Mucosa of descending colon (tissue), 3 donors: ENCODE data around the gene TNRC6A. TPM values are rescaled to one million over a fixed set of nuclear protein-coding genes. Genes with fewer than 3 reads are reported as not detected.
A peak's percentile ranks its signal among the peaks of the same experiment; 100 is the strongest.

Source experiments
- ATAC-seq: fragments of 200-7000 bp; cut with Tn5 transposase; one replicate; pipeline ENCODE4 v1.9.1; 2020; ENCODE audit warnings: mild to moderate bottlenecking, moderate library complexity
- DNase-seq, 3 donors: peaks; one replicate each; pipeline ENCODE4 v3.0.0-alpha.2; 2020
- H3K36me3 ChIP-seq: fragments of 200-600 bp; one replicate; pipeline ENCODE4 v1.8.0; 2021; ENCODE audit warnings: low read depth, mild to moderate bottlenecking
- H3K4me1 ChIP-seq: fragments of 200-600 bp; one replicate; pipeline ENCODE4 v1.8.0; 2021; ENCODE audit warnings: low read depth, mild to moderate bottlenecking
- H3K4me3 ChIP-seq: fragments of 200-600 bp; one replicate; pipeline ENCODE4 v1.8.0; 2021; ENCODE audit warnings: mild to moderate bottlenecking
- H3K9me3 ChIP-seq: fragments of 200-600 bp; one replicate; pipeline ENCODE4 v1.8.0; 2021; ENCODE audit warnings: mild to moderate bottlenecking
- intact Hi-C, 2 donors: fragments of 100-400 bp; cut with DNase I in 1 of 2; cut with micrococcal nuclease in 1 of 2; formaldehyde crosslinking; loops; one replicate each; pipeline versions ENCODE4 v1.11.0 to v1.11.1; 2022; cut with DNase I, micrococcal nuclease
- total RNA-seq, 3 donors: library from RNA; stranded (reverse); fragmentation: NEBNext Ultra II Directional in 2 of 3; extraction: Animal tissue kit (Norgen Biotek cat#: 25700) in 2 of 3; gene quantifications; one replicate each; pipeline versions ENCODE4 v1.2.1 to v1.2.4, GENCODE V29; 2021 to 2023
- TF ChIP-seq, protein P1 (sequence below): fragments of 200-600 bp; IDR thresholded peaks from one replicate; pipeline ENCODE4 v1.8.0; 2022; ENCODE audit warnings: antibody characterized with exemption, mild to moderate bottlenecking
- donor health status: DM: no; HTN: no; CAD: no; lungs with moderate emphysema.
- donor health status: DM: no; HTN: no; CAD: no.
- donor health status: DM: no; HTN: yes; CAD: no.

TNRC6A gene
- total RNA-seq, 3 donors from 2014 or later = 40.5 to 83.7 (median 47.8) TPM

DNA sequence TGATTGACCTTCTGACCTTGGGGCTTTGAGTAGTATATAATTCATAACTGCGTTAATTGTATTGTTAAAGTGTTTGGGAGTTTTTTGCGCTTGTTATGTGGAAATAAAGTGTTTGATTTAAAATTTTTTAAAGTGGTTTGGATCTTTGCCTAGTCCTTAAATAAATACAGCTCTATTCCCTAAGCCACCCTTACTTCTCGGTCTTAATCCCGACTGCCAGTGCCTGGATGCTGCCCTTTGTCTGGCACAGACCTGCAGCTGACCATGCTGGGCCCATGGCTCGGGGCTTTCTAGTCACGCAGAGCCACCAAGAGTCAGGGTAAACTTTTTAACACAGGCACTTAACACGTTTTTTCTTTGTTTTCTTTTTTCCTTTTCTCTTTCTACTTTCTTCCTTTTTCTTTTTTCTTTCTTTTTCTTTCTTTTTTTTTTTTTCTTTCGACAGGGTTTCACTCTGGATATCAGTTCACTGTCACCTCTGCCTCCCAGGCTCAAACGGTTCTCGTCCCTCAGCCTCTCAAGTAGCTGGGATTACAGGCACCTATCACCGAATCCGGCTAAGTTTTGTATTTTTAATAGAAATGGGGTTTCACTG, 96.7 kb downstream of the TNRC6A start:
- DNase-seq = no peak
- TF ChIP-seq, protein P1, sequence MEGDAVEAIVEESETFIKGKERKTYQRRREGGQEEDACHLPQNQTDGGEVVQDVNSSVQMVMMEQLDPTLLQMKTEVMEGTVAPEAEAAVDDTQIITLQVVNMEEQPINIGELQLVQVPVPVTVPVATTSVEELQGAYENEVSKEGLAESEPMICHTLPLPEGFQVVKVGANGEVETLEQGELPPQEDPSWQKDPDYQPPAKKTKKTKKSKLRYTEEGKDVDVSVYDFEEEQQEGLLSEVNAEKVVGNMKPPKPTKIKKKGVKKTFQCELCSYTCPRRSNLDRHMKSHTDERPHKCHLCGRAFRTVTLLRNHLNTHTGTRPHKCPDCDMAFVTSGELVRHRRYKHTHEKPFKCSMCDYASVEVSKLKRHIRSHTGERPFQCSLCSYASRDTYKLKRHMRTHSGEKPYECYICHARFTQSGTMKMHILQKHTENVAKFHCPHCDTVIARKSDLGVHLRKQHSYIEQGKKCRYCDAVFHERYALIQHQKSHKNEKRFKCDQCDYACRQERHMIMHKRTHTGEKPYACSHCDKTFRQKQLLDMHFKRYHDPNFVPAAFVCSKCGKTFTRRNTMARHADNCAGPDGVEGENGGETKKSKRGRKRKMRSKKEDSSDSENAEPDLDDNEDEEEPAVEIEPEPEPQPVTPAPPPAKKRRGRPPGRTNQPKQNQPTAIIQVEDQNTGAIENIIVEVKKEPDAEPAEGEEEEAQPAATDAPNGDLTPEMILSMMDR = no peak
- ATAC-seq = no peak
- no peak overlapping the region for H3K4me3 ChIP-seq
- no peaks in the 10 kb centered on the region for H3K4me1 ChIP-seq
- intact Hi-C loops = no loop called here
- peaks cover 12% of the 10 kb centered on the region for H3K36me3 ChIP-seq
- H3K9me3 ChIP-seq = no peaks in the 10 kb centered on the region

DNA sequence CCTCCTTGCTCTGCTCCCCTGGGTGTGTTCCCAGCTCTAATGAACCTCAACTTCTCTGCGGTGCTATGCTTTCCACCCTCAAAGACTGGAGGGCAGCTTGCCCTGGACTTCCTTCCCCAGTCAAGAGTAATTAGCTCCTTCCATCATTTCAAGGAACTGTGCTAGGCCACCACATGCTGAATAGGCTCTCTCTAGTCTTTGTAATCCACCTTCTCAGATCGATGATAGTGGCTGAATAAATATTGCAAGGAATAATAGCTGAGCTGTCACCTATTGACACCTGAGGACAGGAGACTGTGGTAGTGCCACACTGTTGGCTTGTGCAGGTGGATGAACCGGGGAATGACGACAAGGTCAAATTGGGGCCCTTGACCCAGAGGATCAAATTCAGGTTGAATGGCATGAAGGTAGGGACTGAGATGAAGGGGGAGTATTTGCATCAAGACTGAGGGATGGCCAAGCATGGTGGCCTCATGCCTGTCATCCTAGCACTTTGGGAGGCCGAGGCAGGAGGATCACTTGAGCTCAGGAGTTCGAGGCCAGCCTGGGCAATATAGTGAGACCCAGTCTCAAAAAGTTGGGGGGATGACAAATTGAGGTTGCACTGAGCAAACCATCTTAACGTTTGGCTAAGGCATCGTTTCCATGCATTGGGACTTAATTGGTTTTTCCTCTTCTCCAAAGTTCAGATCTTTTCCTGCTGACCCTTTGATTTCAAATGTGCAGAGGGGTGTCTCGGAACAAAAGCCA, 97.5 kb downstream of the TNRC6A start:
- Histone ChIP-seq H3K4me3 (no peak overlapping the region), H3K4me1 (no peaks in the 10 kb centered on the region), H3K36me3 (peaks cover 10% of the 10 kb centered on the region), H3K9me3 (no peaks in the 10 kb centered on the region)
- TF ChIP-seq, protein P1 = no peak
- DNase-seq = no peak
- no peak for ATAC-seq
- intact Hi-C loops = no loop called here

DNA sequence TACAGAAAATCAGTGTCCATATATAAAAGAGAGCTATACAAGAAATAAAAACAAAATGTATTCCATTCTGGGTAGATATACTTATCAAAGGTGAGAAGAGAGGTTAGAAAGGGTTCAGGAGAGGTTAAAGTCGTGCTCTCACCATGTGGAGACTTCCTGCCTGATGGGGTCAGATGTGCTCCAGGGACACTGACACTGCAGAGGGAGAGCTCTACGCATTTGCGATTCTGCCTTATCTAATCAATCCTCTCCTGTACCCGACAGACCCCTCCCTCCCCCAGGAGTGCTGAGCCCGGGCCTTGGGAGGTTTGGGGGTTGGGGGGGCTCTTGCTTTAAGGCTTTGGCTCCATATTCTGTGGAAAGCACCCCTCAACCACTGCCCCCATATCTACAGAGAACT, 99.7 kb downstream of the TNRC6A start:
- Histone ChIP-seq H3K4me3 (no peak overlapping the region), H3K36me3 (no peaks in the 10 kb centered on the region), H3K4me1 (peaks cover 2% of the 10 kb centered on the region), H3K9me3 (no peaks in the 10 kb centered on the region)
- ATAC-seq (no peak), DNase-seq (no peak)
- TF ChIP-seq, protein P1 = no peak
- intact Hi-C loops = no loop called here

DNA sequence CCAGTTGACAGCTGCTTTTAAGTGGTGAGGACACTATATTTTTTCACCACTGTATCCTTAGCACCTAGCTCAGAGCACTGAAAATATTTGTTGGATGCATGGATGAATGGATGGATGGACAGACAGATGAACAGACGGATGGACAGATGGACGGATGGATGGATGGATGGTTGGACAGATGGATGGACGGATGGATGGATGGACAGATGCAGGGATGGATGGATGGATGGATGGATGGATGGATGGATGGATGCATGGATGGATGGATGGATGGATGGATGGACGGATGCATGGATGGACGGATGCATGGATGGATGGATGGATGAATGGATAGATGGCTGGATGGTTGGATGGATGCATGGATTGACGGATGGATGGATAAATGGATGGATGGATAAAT, 103.9 kb downstream of the TNRC6A start:
- Histone ChIP-seq H3K36me3 (no peaks in the 10 kb centered on the region), H3K9me3 (no peaks in the 10 kb centered on the region), H3K4me3 (no peak overlapping the region), H3K4me1 (peaks cover 4% of the 10 kb centered on the region)
- TF ChIP-seq, protein P1 = no peak
- intact Hi-C loops = loop anchor here in 1 of 2 donors (10.0 kb wide), 1 partner anchor 211 kb away; no protein-coding TSS in a partner anchor
- ATAC-seq (no peak), DNase-seq (no peak)

DNA sequence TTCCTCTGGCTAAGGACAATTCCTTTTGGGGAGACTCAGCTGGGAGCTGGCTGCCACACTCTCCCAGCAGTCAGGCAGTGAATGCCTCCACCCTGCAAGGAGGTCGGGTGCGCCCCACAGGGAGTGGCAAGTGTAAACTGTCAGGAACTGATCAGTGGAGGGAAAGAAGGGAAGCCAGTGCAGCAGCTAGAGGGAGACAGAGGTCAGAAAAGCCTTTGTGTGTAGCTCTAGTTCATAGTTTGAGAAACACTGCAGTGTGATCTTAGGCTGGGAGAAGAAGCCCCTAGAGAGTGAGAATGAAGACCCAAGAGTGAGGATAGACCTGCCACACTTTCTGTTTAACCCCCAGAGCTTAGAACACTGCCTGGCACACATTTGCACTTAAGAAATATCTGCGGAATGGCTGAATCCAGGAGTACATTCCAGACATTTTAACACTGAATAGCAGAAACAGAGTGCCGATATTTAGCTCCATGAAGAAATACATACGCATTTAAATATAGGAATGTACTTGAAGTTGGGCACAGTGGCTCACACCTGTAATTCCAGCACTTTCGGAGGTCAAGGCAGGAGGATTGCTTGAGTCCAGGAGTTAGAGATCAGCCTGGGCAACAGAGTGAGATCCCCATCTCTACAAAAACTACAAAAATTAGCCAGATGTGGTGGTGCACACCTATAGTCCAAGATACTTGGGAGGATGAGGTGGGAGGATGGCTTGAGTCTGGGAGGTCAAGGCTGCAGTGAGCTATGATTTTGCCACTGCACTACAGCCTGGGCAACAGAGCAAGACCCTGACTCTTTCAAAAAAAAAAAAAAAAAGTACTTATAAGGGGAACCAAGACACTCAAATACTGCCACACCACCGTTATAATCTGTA, 105.2 kb downstream of the TNRC6A start:
- intact Hi-C loops = loop anchor here in 1 of 2 donors (10.0 kb wide), 1 partner anchor 210 kb away; no protein-coding TSS in a partner anchor
- TF ChIP-seq, protein P1 = peak; percentile 43
- peaks cover 4% of the 10 kb centered on the region for H3K4me1 ChIP-seq
- no peaks in the 10 kb centered on the region for H3K9me3 ChIP-seq
- no peaks in the 10 kb centered on the region for H3K36me3 ChIP-seq
- H3K4me3 ChIP-seq = no peak overlapping the region
- DNase-seq = peak; percentile 72 to 86 (median 85)
- ATAC-seq = peak; percentile 94
